Measurements from ENCODE around the gene IGF2R.
A peak's percentile ranks its signal among the peaks of the same experiment; 100 is the strongest.
"Not testable (repeated sequence)": the region's sequence is repeated elsewhere in the genome, so short reads cannot be mapped to it uniquely, and the experiment has no call there.

The IGF2R gene

GRCh38 chr6:160137130-160137988 lies 168.5 kb downstream of the IGF2R start:
- DNase-seq: no peak

GRCh38 chr6:160137989-160138835 lies 169.3 kb downstream of the IGF2R start:
- peak in 16 of 51 donors; percentile 1 to 42 (median 14) for DNase-seq

GRCh38 chr6:160138839-160139419 lies 170.0 kb downstream of the IGF2R start:
- no peak for DNase-seq

- DNase-seq: no peak
Observed at GRCh38 chr6:160139420-160139851, 170.6 kb downstream of the IGF2R start.

GRCh38 chr6:160140493-160140892 lies 171.6 kb downstream of the IGF2R start:
- not testable (repeated sequence) for DNase-seq

GRCh38 chr6:160141001-160141726 lies 172.3 kb downstream of the IGF2R start:
- no peak for DNase-seq

- no peak for DNase-seq
Observed at GRCh38 chr6:160142115-160142715, 173.3 kb downstream of the IGF2R start.

GRCh38 chr6:160146454-160147145 lies 177.7 kb downstream of the IGF2R start:
- DNase-seq: no peak

GRCh38 chr6:160147146-160147536 lies 178.3 kb downstream of the IGF2R start:
- no peak for DNase-seq

- DNase-seq: no peak
Observed at GRCh38 chr6:160154471-160154870, 185.6 kb downstream of the IGF2R start.

- no peak for DNase-seq
Observed at GRCh38 chr6:160156842-160157241, 188.0 kb downstream of the IGF2R start.

GRCh38 chr6:160160450-160160849 lies 191.6 kb downstream of the IGF2R start:
- DNase-seq: no peak

Data from hypothalamus (tissue), 51 donors.